ENCODE measurements around the gene NECTIN1.
A peak's percentile ranks its signal among the peaks of the same experiment; 100 is the strongest.

NECTIN1 gene

GRCh38 chr11:119728651-119729580 is at the start of gene NECTIN1:
Gene NECTIN1 (minus strand): TSS chr11:119729200. CDS start chr11:119728553, 647 bp downstream.
- peak; percentile 78 to 80 for DNase-seq (ENCODE audit: low read depth in 2 of 2)

- DNase-seq (ENCODE audit: low read depth in 2 of 2): no peak
Observed at GRCh38 chr11:119778391-119779194, 49.6 kb upstream of the NECTIN1 start.

- no peak for DNase-seq (ENCODE audit: low read depth in 2 of 2)
Observed at GRCh38 chr11:119777940-119778339, 48.9 kb upstream of the NECTIN1 start.

GRCh38 chr11:119776651-119777050 is 47.7 kb upstream of the NECTIN1 start:
- no peak for DNase-seq (ENCODE audit: low read depth in 2 of 2)

GRCh38 chr11:119776031-119776636 is 47.1 kb upstream of the NECTIN1 start:
- DNase-seq (ENCODE audit: low read depth in 2 of 2): no peak

- DNase-seq (ENCODE audit: low read depth in 2 of 2): no peak
Observed at GRCh38 chr11:119774172-119774763, 45.3 kb upstream of the NECTIN1 start.

GRCh38 chr11:119772641-119773415 is 43.8 kb upstream of the NECTIN1 start:
- DNase-seq (ENCODE audit: low read depth in 2 of 2): no peak

GRCh38 chr11:119772076-119772475 is 43.1 kb upstream of the NECTIN1 start:
- no peak for DNase-seq (ENCODE audit: low read depth in 2 of 2)

- DNase-seq (ENCODE audit: low read depth in 2 of 2): no peak
Observed at GRCh38 chr11:119771172-119771770, 42.3 kb upstream of the NECTIN1 start.

GRCh38 chr11:119765628-119766027 is 36.6 kb upstream of the NECTIN1 start:
- DNase-seq (ENCODE audit: low read depth in 2 of 2): no peak

GRCh38 chr11:119764108-119764868 is 35.3 kb upstream of the NECTIN1 start:
- no peak for DNase-seq (ENCODE audit: low read depth in 2 of 2)

GRCh38 chr11:119763071-119763728 is 34.2 kb upstream of the NECTIN1 start:
- no peak for DNase-seq (ENCODE audit: low read depth in 2 of 2)

GRCh38 chr11:119759747-119760412 is 30.9 kb upstream of the NECTIN1 start:
- no peak for DNase-seq (ENCODE audit: low read depth in 2 of 2)

GRCh38 chr11:119759324-119759723 is 30.3 kb upstream of the NECTIN1 start:
- DNase-seq (ENCODE audit: low read depth in 2 of 2): no peak

GRCh38 chr11:119758291-119758690 is 29.3 kb upstream of the NECTIN1 start:
- no peak for DNase-seq (ENCODE audit: low read depth in 2 of 2)

- DNase-seq (ENCODE audit: low read depth in 2 of 2): no peak
Observed at GRCh38 chr11:119757378-119757777, 28.4 kb upstream of the NECTIN1 start.

GRCh38 chr11:119756169-119756865 is 27.3 kb upstream of the NECTIN1 start:
- DNase-seq (ENCODE audit: low read depth in 2 of 2): no peak

Measured in stimulated activated CD8-positive, alpha-beta memory T cell treated with anti-CD3 and anti-CD28 coated beads, Interleukin-2, amount 100 ng/mL, for 48 hours (primary cell).